Measurements from ENCODE around the gene SCIN. TPM values are rescaled to one million over a fixed set of nuclear protein-coding genes. Genes with fewer than 3 reads are reported as not detected.
A peak's percentile ranks its signal among the peaks of the same experiment; 100 is the strongest.
"Not testable (repeated sequence)": the region's sequence is repeated elsewhere in the genome, so short reads cannot be mapped to it uniquely, and the experiment has no call there.

Gene SCIN
- not detected in 2 replicates for total RNA-seq (2014; rRNA removed; shearing (Covaris generic))
- not detected in 2 replicates for total RNA-seq (2022)
- not detected for Bru-seq, nascent RNA
- BruChase-seq, experiment 1, labeled RNA remaining after a 6-hour chase, result not detected
- BruChase-seq, experiment 2, labeled RNA remaining after a 2-hour chase, result percentile 2 among the genes with signal in this experiment
- long read RNA-seq, result 0 reads

- H3K36me3 ChIP-seq (ENCODE audit: insufficient read depth, low read length), result no peaks in the 10 kb centered on the region
- no peak for TF ChIP-seq EZH2phosphoT487 (IDR thresholded peaks at IDR 0.05; ENCODE audit: borderline replicate concordance, low read depth, low read length)
- TF ChIP-seq, protein P1, sequence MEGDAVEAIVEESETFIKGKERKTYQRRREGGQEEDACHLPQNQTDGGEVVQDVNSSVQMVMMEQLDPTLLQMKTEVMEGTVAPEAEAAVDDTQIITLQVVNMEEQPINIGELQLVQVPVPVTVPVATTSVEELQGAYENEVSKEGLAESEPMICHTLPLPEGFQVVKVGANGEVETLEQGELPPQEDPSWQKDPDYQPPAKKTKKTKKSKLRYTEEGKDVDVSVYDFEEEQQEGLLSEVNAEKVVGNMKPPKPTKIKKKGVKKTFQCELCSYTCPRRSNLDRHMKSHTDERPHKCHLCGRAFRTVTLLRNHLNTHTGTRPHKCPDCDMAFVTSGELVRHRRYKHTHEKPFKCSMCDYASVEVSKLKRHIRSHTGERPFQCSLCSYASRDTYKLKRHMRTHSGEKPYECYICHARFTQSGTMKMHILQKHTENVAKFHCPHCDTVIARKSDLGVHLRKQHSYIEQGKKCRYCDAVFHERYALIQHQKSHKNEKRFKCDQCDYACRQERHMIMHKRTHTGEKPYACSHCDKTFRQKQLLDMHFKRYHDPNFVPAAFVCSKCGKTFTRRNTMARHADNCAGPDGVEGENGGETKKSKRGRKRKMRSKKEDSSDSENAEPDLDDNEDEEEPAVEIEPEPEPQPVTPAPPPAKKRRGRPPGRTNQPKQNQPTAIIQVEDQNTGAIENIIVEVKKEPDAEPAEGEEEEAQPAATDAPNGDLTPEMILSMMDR (conservative IDR thresholded peaks at IDR 0.05; ENCODE audit: low read length), result no peak
- no peak for DNase-seq (ENCODE audit: low spot score)
- H3K4me1 ChIP-seq (ENCODE audit: insufficient read depth, low read length, poor library complexity, severe bottlenecking), result no peaks in the 10 kb centered on the region
- no peaks in the 10 kb centered on the region for H4K20me1 ChIP-seq (ENCODE audit: insufficient read depth, low read length)
- H3K9me3 ChIP-seq (ENCODE audit: low read length), result no peaks in the 10 kb centered on the region
- POLR2A ChIA-PET, result interaction anchor here (0.9 kb wide), 1 partner anchor 18 kb away, joined by 3 read pairs; no protein-coding TSS in a partner anchor
- H2AFZ ChIP-seq (ENCODE audit: low read length), result no peak within 1 kb of the TSS; the same call in 1 of the 2 replicates
- H3K4me3 ChIP-seq (ENCODE audit: low read depth, low read length, poor library complexity, severe bottlenecking), result no peak within 1 kb of the TSS
- intact Hi-C loops (cut with micrococcal nuclease; ENCODE audit: unreplicated experiment), result no loop called here
- H3K4me2 ChIP-seq (ENCODE audit: low read length), result no peak within 1 kb of the TSS
- no TSS peak for BruUV-seq (replicated peaks)
- H3K27ac ChIP-seq (ENCODE audit: low read depth, low read length, poor library complexity, severe bottlenecking), result no peak within 1 kb of the TSS
- CTCF ChIA-PET (ENCODE audit: unreplicated experiment), result no interaction called here
- H3K79me2 ChIP-seq (ENCODE audit: insufficient read depth, low read depth, low read length), result no peaks in the 10 kb centered on the region
- no peaks in the 10 kb centered on the region for H3K9me2 ChIP-seq (ENCODE audit: insufficient read depth, low read length)
These were observed at the start of gene SCIN for GRCh38 chr7:12570534-12571461. TSS of gene SCIN (plus strand) at chr7:12570720. CDS start at chr7:12570787, 67 bp downstream.

DNA sequence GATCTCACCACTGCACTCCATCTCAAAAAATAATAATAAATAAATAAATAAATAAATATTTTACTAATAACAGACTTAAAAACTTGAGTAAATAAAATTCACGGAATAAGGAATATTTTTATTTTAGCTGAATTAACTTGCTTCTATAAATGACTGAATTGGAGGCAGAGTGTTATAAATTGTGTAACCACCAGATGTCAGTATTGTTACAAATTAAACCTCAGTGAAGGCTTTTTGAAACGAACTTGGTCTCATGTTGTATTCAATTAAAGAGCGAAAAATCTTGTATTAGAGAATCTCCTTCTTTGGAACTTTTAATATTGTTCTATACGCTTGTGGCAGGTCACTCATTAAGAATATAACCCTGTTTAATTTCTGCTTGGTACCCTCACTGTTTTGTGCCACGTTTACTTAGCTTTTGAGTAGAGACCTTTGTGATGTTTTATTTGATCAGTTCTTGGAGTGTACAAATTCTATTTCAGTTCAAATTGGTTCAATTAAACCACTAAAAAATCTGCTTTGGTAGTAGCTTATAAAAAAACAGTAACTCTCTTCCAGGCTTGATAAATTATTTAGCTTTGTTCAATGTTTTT, 45.6 kb upstream of the SCIN start:
- no peaks in the 10 kb centered on the region for H3K9me2 ChIP-seq (ENCODE audit: insufficient read depth, low read length)
- H3K79me2 ChIP-seq (ENCODE audit: insufficient read depth, low read depth, low read length), result no peaks in the 10 kb centered on the region
- POLR2A ChIA-PET, result interaction anchor here (0.8 kb wide), 1 partner anchor 14 kb away, joined by 3 read pairs; no protein-coding TSS in a partner anchor
- TF ChIP-seq, protein P1 (conservative IDR thresholded peaks at IDR 0.05; ENCODE audit: low read length), result peak; percentile 80
- no peak for TF ChIP-seq EZH2phosphoT487 (IDR thresholded peaks at IDR 0.05; ENCODE audit: borderline replicate concordance, low read depth, low read length)
- H3K9me3 ChIP-seq (ENCODE audit: low read length), result no peaks in the 10 kb centered on the region
- H3K4me2 ChIP-seq (ENCODE audit: low read length), result no peak overlapping the region
- no TSS peak for BruUV-seq (replicated peaks)
- no peaks in the 10 kb centered on the region for H4K20me1 ChIP-seq (ENCODE audit: insufficient read depth, low read length)
- DNase-seq (ENCODE audit: low spot score), result peak; percentile 33
- CTCF ChIA-PET (ENCODE audit: unreplicated experiment), result no interaction called here
- no peak overlapping the region for H3K27ac ChIP-seq (ENCODE audit: low read depth, low read length, poor library complexity, severe bottlenecking)
- no peaks in the 10 kb centered on the region for H3K4me1 ChIP-seq (ENCODE audit: insufficient read depth, low read length, poor library complexity, severe bottlenecking)
- H2AFZ ChIP-seq (ENCODE audit: low read length), result no peak overlapping the region
- no peak overlapping the region for H3K4me3 ChIP-seq (ENCODE audit: low read depth, low read length, poor library complexity, severe bottlenecking)
- no peaks in the 10 kb centered on the region for H3K36me3 ChIP-seq (ENCODE audit: insufficient read depth, low read length)
- intact Hi-C loops (cut with micrococcal nuclease; ENCODE audit: unreplicated experiment), result loop anchor here (2.0 kb wide), 2 partner anchors 100 to 738 kb away; no protein-coding TSS in a partner anchor

- DNase-seq (ENCODE audit: low spot score); H3K4me3 ChIP-seq (ENCODE audit: low read depth, low read length, poor library complexity, severe bottlenecking); H4K20me1 ChIP-seq (ENCODE audit: insufficient read depth, low read length); H3K27ac ChIP-seq (ENCODE audit: low read depth, low read length, poor library complexity, severe bottlenecking); BruUV-seq (replicated peaks); H3K9me3 ChIP-seq (ENCODE audit: low read length); H3K79me2 ChIP-seq (ENCODE audit: insufficient read depth, low read depth, low read length); H3K36me3 ChIP-seq (ENCODE audit: insufficient read depth, low read length); H3K9me2 ChIP-seq (ENCODE audit: insufficient read depth, low read length); POLR2A ChIA-PET; H2AFZ ChIP-seq (ENCODE audit: low read length); H3K4me2 ChIP-seq (ENCODE audit: low read length); intact Hi-C loops (cut with micrococcal nuclease; ENCODE audit: unreplicated experiment); CTCF ChIA-PET (ENCODE audit: unreplicated experiment); H3K4me1 ChIP-seq (ENCODE audit: insufficient read depth, low read length, poor library complexity, severe bottlenecking): not testable (repeated sequence)
These were observed 43.8 kb upstream of the SCIN start for GRCh38 chr7:12526693-12527092.

DNA sequence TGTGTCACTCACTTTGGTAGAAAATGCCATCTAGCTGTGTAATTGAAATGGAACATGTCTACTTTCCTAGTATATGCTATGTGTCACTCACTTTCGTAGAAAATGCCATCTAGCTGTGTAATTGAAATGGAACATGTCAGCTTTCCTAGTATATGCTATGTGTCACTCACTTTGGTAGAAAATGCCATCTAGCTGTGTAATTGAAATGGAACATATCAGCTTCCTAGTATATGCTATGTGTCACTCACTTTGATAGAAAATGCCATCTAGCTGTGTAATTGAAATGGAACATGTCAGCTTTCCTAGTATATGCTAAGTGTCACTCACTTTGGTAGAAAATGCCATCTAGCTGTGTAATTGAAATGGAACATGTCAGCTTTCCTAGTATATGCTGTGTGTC, 42.9 kb upstream of the SCIN start:
- BruUV-seq (replicated peaks); H2AFZ ChIP-seq (ENCODE audit: low read length); H3K4me2 ChIP-seq (ENCODE audit: low read length); DNase-seq (ENCODE audit: low spot score); CTCF ChIA-PET (ENCODE audit: unreplicated experiment); POLR2A ChIA-PET; H3K9me3 ChIP-seq (ENCODE audit: low read length); H3K79me2 ChIP-seq (ENCODE audit: insufficient read depth, low read depth, low read length); H3K4me1 ChIP-seq (ENCODE audit: insufficient read depth, low read length, poor library complexity, severe bottlenecking); H3K4me3 ChIP-seq (ENCODE audit: low read depth, low read length, poor library complexity, severe bottlenecking); H3K36me3 ChIP-seq (ENCODE audit: insufficient read depth, low read length); intact Hi-C loops (cut with micrococcal nuclease; ENCODE audit: unreplicated experiment); H3K9me2 ChIP-seq (ENCODE audit: insufficient read depth, low read length); H3K27ac ChIP-seq (ENCODE audit: low read depth, low read length, poor library complexity, severe bottlenecking); H4K20me1 ChIP-seq (ENCODE audit: insufficient read depth, low read length): not testable (repeated sequence)
